Suprapubic skin (tissue), 3 donors: Measurements from ENCODE around the gene DDX10.

Experiments used
- CTCF ChIP-seq, 2 donors: fragments of 200-600 bp in 1 of 2; fragments of 450-650 bp in 1 of 2; sonication (generic) in 1 of 2; IDR thresholded peaks; one replicate each; pipeline ENCODE4 v1.5.1; 2016 to 2019; ENCODE audit warnings: antibody characterized with exemption in 2 of 2, mild to moderate bottlenecking in 1 of 2, moderate library complexity in 1 of 2
- EP300 ChIP-seq: sonication (generic); formaldehyde crosslinking; IDR thresholded peaks from one replicate; pipeline ENCODE4 v1.6.1; 2017; ENCODE audit warnings: antibody characterized with exemption
- POLR2A ChIP-seq, 2 donors: fragments of 450-650 bp; IDR thresholded peaks; one replicate each; pipeline ENCODE4 v1.6.1; 2017; ENCODE audit warnings: antibody characterized with exemption in 2 of 2, mild to moderate bottlenecking in 2 of 2, moderate library complexity in 2 of 2

- no peak for TF ChIP-seq CTCF (IDR thresholded peaks at IDR 0.05)
- no peak for TF ChIP-seq EP300
- TF ChIP-seq POLR2A (IDR thresholded peaks at IDR 0.05): no peak
Observed at GRCh38 chr11:108970221-108970991, 305.5 kb downstream of the DDX10 start.
